ENCODE measurements around the gene RASGEF1C. TPM values are rescaled to one million over a fixed set of nuclear protein-coding genes. Genes with fewer than 3 reads are reported as not detected.

The RASGEF1C gene
- total RNA-seq, 3 donors from 2014 or later, result 0.73 TPM; not detected in 2

DNA sequence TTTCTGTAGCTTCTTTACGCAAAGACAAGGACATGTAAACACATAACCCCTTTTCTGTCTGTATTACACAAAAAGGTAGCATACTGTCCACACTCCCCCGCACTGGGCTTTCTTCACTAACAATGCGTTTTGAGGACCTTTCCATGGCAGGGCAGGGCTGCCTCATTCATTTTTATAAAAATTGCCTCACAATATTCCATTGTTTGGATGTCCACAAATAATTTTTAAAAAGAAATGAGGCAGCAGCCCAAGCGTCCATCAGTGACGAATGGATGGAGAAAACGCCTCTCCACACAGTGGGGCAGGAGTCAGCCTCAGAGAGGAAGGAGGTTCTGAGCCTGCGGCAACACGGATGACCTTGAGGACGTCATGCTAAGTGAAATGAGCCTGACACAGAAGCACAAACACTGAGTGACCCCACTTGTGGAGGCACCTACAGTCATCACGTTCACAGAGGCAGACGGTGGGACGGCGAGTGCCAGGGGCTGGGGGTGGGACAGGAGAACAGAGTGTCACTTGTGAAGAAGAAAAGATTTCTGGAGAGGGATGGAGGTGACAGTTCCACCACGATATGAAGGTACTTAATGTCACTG lies 67.8 kb downstream of the RASGEF1C start:
- H3K27ac ChIP-seq, result no peak overlapping the region

DNA sequence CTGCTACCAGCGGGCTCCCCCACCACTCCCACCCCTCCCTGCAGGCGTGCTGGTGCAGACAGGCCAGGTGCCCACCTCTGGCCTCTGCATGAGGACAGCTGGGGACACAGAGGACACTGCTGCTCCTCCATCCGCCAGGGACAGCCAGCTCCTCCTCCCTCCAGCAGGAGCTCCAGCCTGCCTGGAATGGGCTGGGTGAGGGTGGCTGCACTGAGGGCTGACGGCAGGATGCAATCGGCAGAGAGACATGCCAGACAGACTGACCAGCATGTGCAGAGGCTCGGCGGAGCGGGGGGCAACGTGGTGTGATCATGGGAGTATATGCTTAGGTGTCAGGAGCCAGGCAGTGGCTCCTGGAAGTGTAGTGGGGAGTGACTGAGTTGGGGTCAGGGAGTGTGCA lies 68.4 kb downstream of the RASGEF1C start:
- Histone ChIP-seq H3K27ac (no peak overlapping the region), H3K9me3 (peaks cover 0 to 4% of the 10 kb centered on the region in 2 donors), H3K4me1 (no peaks in the 10 kb centered on the region), H3K36me3 (no peaks in the 10 kb centered on the region), H3K4me3 (no peak overlapping the region), H3K27me3 (no peaks in the 10 kb centered on the region)
- intact Hi-C loops (cut with DNase I; ENCODE audit: low total_unique reads), result no loop called here
- TF ChIP-seq POLR2AphosphoS5 (IDR thresholded peaks at IDR 0.05), result no peak
- no peak for TF ChIP-seq POLR2A (IDR thresholded peaks at IDR 0.05)
- TF ChIP-seq CTCF (IDR thresholded peaks at IDR 0.05), result no peak
- peak in 1 of 2 donors; percentile 43 for DNase-seq (ENCODE audit: low spot score in 2 of 2)

More for the DNA sequence above, 67.8 kb downstream of the RASGEF1C start:
- Histone ChIP-seq H3K9me3 (peaks cover 0 to 10% of the 10 kb centered on the region in 2 donors), H3K36me3 (no peaks in the 10 kb centered on the region), H3K4me1 (no peaks in the 10 kb centered on the region), H3K27me3 (no peaks in the 10 kb centered on the region), H3K4me3 (no peak overlapping the region)
- intact Hi-C loops (cut with DNase I; ENCODE audit: low total_unique reads), result no loop called here
- TF ChIP-seq POLR2AphosphoS5 (IDR thresholded peaks at IDR 0.05) (no peak), POLR2A (IDR thresholded peaks at IDR 0.05) (no peak), CTCF (IDR thresholded peaks at IDR 0.05) (no peak)
- DNase-seq (ENCODE audit: low spot score in 2 of 2), result peak; percentile 11 to 45

- intact Hi-C loops (cut with DNase I; ENCODE audit: low total_unique reads), result no loop called here
- Histone ChIP-seq H3K9me3 (no peaks in the 10 kb centered on the region), H3K27me3 (no peaks in the 10 kb centered on the region), H3K27ac (no peak overlapping the region), H3K4me1 (no peaks in the 10 kb centered on the region), H3K36me3 (no peaks in the 10 kb centered on the region), H3K4me3 (no peak overlapping the region)
- peak; percentile 10 to 17 for DNase-seq (ENCODE audit: low spot score in 2 of 2)
- TF ChIP-seq POLR2A (IDR thresholded peaks at IDR 0.05), result no peak
- no peak for TF ChIP-seq CTCF (IDR thresholded peaks at IDR 0.05)
- TF ChIP-seq POLR2AphosphoS5 (IDR thresholded peaks at IDR 0.05), result no peak
Measured at GRCh38 chr5:180140079-180140554, 68.9 kb downstream of the RASGEF1C start.

- Histone ChIP-seq H3K27ac (no peak overlapping the region), H3K9me3 (no peaks in the 10 kb centered on the region), H3K36me3 (no peaks in the 10 kb centered on the region), H3K27me3 (no peaks in the 10 kb centered on the region), H3K4me1 (no peaks in the 10 kb centered on the region), H3K4me3 (no peak overlapping the region)
- peak in 1 of 2 donors; percentile 19 for DNase-seq (ENCODE audit: low spot score in 2 of 2)
- TF ChIP-seq POLR2AphosphoS5 (IDR thresholded peaks at IDR 0.05) (no peak), POLR2A (IDR thresholded peaks at IDR 0.05) (no peak), CTCF (IDR thresholded peaks at IDR 0.05) (no peak)
- intact Hi-C loops (cut with DNase I; ENCODE audit: low total_unique reads), result no loop called here
Measured at GRCh38 chr5:180139731-180140055, 69.3 kb downstream of the RASGEF1C start.

- intact Hi-C loops (cut with DNase I; ENCODE audit: low total_unique reads), result no loop called here
- H3K4me1 ChIP-seq, result no peaks in the 10 kb centered on the region
Measured at GRCh38 chr5:180138976-180139730, 69.9 kb downstream of the RASGEF1C start.

More at GRCh38 chr5:180138976-180139730, 69.9 kb downstream of the RASGEF1C start:
- TF ChIP-seq POLR2A (IDR thresholded peaks at IDR 0.05) (no peak), POLR2AphosphoS5 (IDR thresholded peaks at IDR 0.05) (no peak), CTCF (IDR thresholded peaks at IDR 0.05) (no peak)
- DNase-seq (ENCODE audit: low spot score in 2 of 2), result peak; percentile 1 to 19
- no peak overlapping the region for H3K27ac ChIP-seq
- no peaks in the 10 kb centered on the region for H3K9me3 ChIP-seq
- no peak overlapping the region for H3K4me3 ChIP-seq
- H3K27me3 ChIP-seq, result no peaks in the 10 kb centered on the region
- no peaks in the 10 kb centered on the region for H3K36me3 ChIP-seq
